ENCODE measurements around the gene TUBA4B.

DNA sequence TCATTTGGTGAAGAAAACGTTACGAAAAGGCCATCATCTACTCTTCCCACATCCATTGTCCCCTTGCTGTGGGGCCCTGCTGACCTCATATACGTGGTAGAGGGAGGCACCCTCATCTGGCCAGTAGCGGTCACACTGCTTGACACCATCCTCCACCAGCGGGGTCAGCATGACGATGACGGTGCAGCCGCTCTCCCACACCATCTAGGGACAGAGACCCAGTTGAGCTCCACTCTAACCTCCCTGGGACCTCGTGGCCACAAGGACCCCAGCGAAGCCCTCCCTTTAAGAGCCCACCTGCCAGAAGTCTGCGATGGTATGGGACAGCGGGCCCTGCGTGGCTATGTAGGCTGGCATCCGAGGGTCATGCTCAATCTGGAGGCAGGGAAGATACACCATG, 43.1 kb downstream of the TUBA4B start:
- TF ChIP-seq, protein P1, sequence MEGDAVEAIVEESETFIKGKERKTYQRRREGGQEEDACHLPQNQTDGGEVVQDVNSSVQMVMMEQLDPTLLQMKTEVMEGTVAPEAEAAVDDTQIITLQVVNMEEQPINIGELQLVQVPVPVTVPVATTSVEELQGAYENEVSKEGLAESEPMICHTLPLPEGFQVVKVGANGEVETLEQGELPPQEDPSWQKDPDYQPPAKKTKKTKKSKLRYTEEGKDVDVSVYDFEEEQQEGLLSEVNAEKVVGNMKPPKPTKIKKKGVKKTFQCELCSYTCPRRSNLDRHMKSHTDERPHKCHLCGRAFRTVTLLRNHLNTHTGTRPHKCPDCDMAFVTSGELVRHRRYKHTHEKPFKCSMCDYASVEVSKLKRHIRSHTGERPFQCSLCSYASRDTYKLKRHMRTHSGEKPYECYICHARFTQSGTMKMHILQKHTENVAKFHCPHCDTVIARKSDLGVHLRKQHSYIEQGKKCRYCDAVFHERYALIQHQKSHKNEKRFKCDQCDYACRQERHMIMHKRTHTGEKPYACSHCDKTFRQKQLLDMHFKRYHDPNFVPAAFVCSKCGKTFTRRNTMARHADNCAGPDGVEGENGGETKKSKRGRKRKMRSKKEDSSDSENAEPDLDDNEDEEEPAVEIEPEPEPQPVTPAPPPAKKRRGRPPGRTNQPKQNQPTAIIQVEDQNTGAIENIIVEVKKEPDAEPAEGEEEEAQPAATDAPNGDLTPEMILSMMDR (IDR thresholded peaks at IDR 0.05; ENCODE audit: extremely low read depth in 1 of 2, insufficient read depth in 1 of 2, low read depth in 1 of 2, low read length in 2 of 2) = no peak
- TF ChIP-seq POLR2AphosphoS5 (IDR thresholded peaks at IDR 0.05; ENCODE audit: insufficient read depth, low read depth, low read length) (no peak), POLR2A (IDR thresholded peaks at IDR 0.05; ENCODE audit: low read depth, low read length) (no peak), MYC (IDR thresholded peaks at IDR 0.05; ENCODE audit: low read depth, low read length) (no peak), JUN (IDR thresholded peaks at IDR 0.05; ENCODE audit: borderline replicate concordance, insufficient read depth, insufficient read length, low read depth) (no peak), EZH2 (IDR thresholded peaks at IDR 0.05; ENCODE audit: borderline replicate concordance, low read depth, low read length, severe bottlenecking) (no peak)

Measured in endothelial cell of umbilical vein (primary cell).